Skin of body (tissue), 2 donors: ENCODE data around the gene ANGPTL8. TPM values are rescaled to one million over a fixed set of nuclear protein-coding genes. Genes with fewer than 3 reads are reported as not detected.

Source experiments
- DNase-seq: peaks from one replicate; lab custom pipeline; 2025; lab: John Stamatoyannopoulos, UW
- total RNA-seq: library from RNA; depleted of rRNA; stranded (reverse); fragments of >200 nt; gene quantifications from one replicate; pipeline ENCODE4 v1.2.3, GENCODE V29; 2014

Gene ANGPTL8
- total RNA-seq, 1 donor from 2014 or later, result 55.3 TPM

- DNase-seq, result no peak
Measured at GRCh38 chr19:11290256-11290655, 50.8 kb downstream of the ANGPTL8 start.

- DNase-seq, result no peak
Measured at GRCh38 chr19:11291415-11291814, 52.0 kb downstream of the ANGPTL8 start.

Other genes starting within 250 kb of the ANGPTL8 start
- gene LDLR, start 150.2 kb upstream of the ANGPTL8 start, total RNA-seq, result 124 TPM
- 11.5 TPM for gene SPC24, start 83.8 kb upstream of the ANGPTL8 start, total RNA-seq
- 62.5 TPM for gene KANK2, start 42.1 kb upstream of the ANGPTL8 start, total RNA-seq
- gene DOCK6, start 22.9 kb downstream of the ANGPTL8 start, total RNA-seq, result 35.0 TPM
- gene TSPAN16, start 56.5 kb downstream of the ANGPTL8 start, total RNA-seq, result not detected
- 29.7 TPM for gene RAB3D, start 100.0 kb downstream of the ANGPTL8 start, total RNA-seq
- gene TMEM205, start 106.6 kb downstream of the ANGPTL8 start, total RNA-seq, result 35.3 TPM
- gene CCDC159, start 106.9 kb downstream of the ANGPTL8 start, total RNA-seq, result 12.4 TPM
- gene PLPPR2, start 115.8 kb downstream of the ANGPTL8 start, total RNA-seq, result 5.7 TPM
- gene SWSAP1, start 135.0 kb downstream of the ANGPTL8 start, total RNA-seq, result 0.30 TPM
- 3.6 TPM for gene EPOR, start 144.7 kb downstream of the ANGPTL8 start, total RNA-seq
- 1.8 TPM for gene RGL3, start 179.7 kb downstream of the ANGPTL8 start, total RNA-seq
- gene ODAD3, start 195.5 kb downstream of the ANGPTL8 start, total RNA-seq, result 0.20 TPM
- gene PRKCSH, start 196.0 kb downstream of the ANGPTL8 start, total RNA-seq, result 62.4 TPM
- gene ELAVL3, start 241.4 kb downstream of the ANGPTL8 start, total RNA-seq, result 0.20 TPM